GM19238 (cell line): ENCODE data around the gene ZCWPW1.
"Not testable (repeated sequence)": the region's sequence is repeated elsewhere in the genome, so short reads cannot be mapped to it uniquely, and the experiment has no call there.

ENCODE experiments used
- DNase-seq: peaks from one replicate; pipeline ENCODE4 v3.0.0; 2011; ENCODE audit warnings: low spot score; ENCODE audit not compliant: insufficient read length

Gene ZCWPW1

DNA sequence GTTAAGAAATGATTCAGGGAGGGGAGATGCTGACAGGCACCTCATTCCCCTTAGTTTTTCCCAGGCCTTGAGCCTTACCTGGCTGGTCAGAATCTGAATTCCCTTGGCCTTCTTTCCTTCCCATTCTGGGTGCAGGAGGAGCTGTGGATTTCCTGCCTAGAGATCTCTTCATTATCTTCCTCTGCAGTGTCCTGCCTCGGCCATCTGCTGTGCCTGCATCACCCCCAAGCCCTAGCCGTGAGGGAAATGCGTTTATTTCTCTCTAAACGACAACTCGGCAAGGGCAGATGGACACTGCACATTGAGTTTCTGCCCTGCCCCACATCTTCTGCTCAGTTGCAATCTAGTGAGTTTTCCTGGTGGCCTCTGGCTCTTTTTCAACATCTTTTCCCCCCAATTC is 26.7 kb downstream of the ZCWPW1 start:
- no peak for DNase-seq

- DNase-seq, result no peak
Measured at GRCh38 chr7:100400656-100401055, 27.8 kb downstream of the ZCWPW1 start.

DNA sequence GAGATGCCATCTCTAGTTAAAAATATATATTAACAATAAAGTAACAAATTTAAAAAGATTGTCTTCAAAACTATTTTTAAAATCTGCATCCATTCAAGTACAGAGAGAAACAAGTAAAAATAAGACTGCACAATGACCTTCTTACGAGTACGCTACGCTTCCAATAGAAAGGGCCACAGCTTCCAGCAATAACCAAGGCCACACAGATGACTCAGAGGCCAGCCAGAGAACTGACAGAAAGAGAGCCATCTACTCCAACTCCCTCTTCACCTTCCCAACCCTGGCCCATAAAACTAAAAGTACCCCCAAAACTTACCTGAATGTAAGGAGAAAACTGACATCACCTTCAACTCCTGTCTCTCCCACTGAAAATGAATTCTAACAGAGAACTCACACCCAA is 28.5 kb downstream of the ZCWPW1 start:
- DNase-seq, result no peak

- DNase-seq, result no peak
Measured at GRCh38 chr7:100398239-100398638, 30.3 kb downstream of the ZCWPW1 start.

- no peak for DNase-seq
Measured at GRCh38 chr7:100397315-100398081, 31.0 kb downstream of the ZCWPW1 start.

GRCh38 chr7:100396421-100396982 is 32.0 kb downstream of the ZCWPW1 start:
- peak; percentile 56 for DNase-seq

- no peak for DNase-seq
Measured at GRCh38 chr7:100394077-100394476, 34.4 kb downstream of the ZCWPW1 start.

- no peak for DNase-seq
Measured at GRCh38 chr7:100393233-100393905, 35.1 kb downstream of the ZCWPW1 start.

GRCh38 chr7:100390286-100391009 is 38.1 kb downstream of the ZCWPW1 start:
- DNase-seq, result no peak

- DNase-seq, result no peak
Measured at GRCh38 chr7:100389437-100390088, 38.9 kb downstream of the ZCWPW1 start.

- DNase-seq, result no peak
Measured at GRCh38 chr7:100387695-100388094, 40.8 kb downstream of the ZCWPW1 start.

GRCh38 chr7:100386940-100387339 is 41.6 kb downstream of the ZCWPW1 start:
- DNase-seq, result no peak

GRCh38 chr7:100384628-100385294 is 43.7 kb downstream of the ZCWPW1 start:
- no peak for DNase-seq

DNA sequence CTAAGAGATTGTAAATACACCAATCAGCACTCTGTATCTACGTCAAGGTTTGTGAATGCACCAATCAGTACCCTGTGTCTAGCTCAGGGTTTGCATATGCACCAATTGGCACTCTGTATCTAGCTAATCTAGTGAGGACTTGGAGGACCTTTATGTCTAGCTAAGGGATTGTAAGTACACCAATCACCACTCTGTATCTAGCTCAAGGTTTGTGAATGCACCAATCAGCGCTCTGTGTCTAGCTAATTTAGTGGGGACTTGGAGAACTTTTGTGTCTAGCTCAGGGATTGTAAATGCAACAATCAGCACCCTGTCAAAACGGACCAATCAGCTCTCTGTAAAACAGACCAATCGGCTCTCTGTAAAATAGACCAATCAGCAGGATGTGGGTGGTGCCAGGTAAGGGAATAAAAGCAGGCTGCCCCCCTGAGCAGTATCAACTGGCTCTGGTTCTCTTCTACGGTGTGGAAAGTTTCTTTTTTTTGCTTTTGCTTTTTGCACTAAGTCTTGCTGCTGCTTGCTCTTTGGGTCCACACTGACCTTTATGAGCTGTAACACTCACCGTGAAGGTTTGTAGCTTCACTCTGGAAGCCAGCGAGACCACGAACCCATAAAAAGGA is 46.2 kb downstream of the ZCWPW1 start:
- DNase-seq, result not testable (repeated sequence)

DNA sequence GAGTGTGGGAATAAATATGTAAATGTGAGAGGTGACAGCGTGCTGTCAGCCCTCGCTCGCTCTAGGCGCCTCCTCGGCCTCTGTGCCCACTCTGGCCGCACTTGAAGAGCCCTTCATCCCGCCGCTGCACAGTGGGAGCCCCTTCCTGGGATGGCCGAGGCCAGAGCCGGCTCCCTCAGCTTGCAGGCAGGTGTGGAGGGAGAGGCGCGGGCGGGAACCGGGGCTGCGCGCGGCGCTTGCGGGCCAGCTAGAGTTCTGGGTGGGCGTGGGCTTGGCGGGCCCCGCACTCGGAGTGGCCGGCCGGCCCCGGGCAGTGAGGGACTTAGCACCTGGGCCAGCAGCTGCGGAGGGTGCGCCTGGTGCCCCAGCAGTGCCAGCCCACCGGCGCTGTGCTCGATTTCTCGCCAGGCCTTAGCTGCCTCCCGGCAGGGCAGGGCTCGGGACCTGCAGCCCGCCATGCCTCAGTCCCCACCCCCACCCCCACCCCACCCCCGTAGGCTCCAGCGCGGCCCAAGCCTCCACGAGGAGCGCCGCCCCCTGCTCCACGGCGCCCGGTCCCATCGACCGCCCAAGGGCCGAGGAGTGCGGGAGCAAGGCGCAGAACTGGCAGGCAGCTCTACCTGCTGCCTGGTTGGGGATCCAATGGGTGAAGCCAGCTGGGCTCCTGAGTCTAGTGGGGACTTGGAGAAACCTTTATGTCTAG is 46.8 kb downstream of the ZCWPW1 start:
- DNase-seq, result not testable (repeated sequence)

GRCh38 chr7:100380196-100380595 is 48.3 kb downstream of the ZCWPW1 start:
- DNase-seq, result no peak

GRCh38 chr7:100378114-100378755 is 50.3 kb downstream of the ZCWPW1 start:
- no peak for DNase-seq

DNA sequence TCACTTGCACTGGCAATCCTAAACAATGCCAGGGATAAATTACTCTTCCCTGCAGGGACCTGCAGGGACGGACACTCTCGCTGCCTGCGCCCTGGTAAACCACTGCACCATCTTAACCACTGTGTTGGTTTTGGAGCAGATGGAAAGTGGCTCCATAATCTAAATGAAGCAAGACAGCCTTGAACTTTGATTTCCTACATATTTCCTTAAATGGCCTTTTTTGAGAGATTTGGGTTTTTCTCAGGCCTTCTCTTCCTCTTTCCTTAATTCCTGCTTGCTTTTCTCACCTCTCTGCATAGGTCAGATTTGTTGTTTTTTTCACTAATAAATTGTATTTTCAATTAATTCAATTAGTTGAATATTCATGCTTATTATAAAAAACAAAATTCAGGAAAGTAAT is 52.4 kb downstream of the ZCWPW1 start:
- DNase-seq, result no peak

DNA sequence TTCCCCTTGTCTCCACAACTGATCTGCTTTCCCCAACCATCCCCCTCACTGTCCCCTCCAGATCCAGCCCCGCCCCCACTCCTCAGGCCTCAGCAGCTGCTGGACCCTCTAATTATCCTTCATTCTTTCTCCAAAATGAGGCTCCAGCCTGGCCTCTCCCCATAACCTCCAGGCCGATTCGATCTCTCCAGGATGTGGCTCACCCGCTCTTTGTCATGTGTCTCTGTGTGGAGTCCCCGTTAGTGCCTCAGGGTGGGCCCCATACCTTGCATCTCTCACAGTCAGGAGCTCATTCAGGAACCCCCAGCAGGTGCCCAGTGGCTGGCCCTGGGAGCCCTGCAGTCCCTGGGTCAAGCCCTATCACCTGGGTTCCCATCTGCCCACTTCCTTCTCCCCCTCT is 53.9 kb downstream of the ZCWPW1 start:
- no peak for DNase-seq
